Measurements from ENCODE around the gene GGCT.

The GGCT gene

GRCh38 chr7:30478349-30479201, 26.1 kb downstream of the GGCT start, which contains the start of gene NOD1:
Gene NOD1 (minus strand): TSS chr7:30478784. CDS start chr7:30456921, 21,863 bp downstream.
- DNase-seq (ENCODE audit: low spot score), result peak; percentile 57

GRCh38 chr7:30476459-30477145, 28.0 kb downstream of the GGCT start:
- no peak for DNase-seq (ENCODE audit: low spot score)

GRCh38 chr7:30475580-30475979, 29.0 kb downstream of the GGCT start:
- no peak for DNase-seq (ENCODE audit: low spot score)

- DNase-seq (ENCODE audit: low spot score), result no peak
Observed at GRCh38 chr7:30474893-30475292, 29.7 kb downstream of the GGCT start.

GRCh38 chr7:30474485-30474884, 30.1 kb downstream of the GGCT start:
- no peak for DNase-seq (ENCODE audit: low spot score)

- no peak for DNase-seq (ENCODE audit: low spot score)
Observed at GRCh38 chr7:30473903-30474302, 30.7 kb downstream of the GGCT start.

GRCh38 chr7:30472784-30473775, 31.5 kb downstream of the GGCT start:
- DNase-seq (ENCODE audit: low spot score), result no peak

GRCh38 chr7:30472081-30472783, 32.4 kb downstream of the GGCT start:
- no peak for DNase-seq (ENCODE audit: low spot score)

- no peak for DNase-seq (ENCODE audit: low spot score)
Observed at GRCh38 chr7:30471205-30471604, 33.4 kb downstream of the GGCT start.

- peak; percentile 28 for DNase-seq (ENCODE audit: low spot score)
Observed at GRCh38 chr7:30470771-30471170, 33.9 kb downstream of the GGCT start.

- peak; percentile 88 for DNase-seq (ENCODE audit: low spot score)
Observed at GRCh38 chr7:30470163-30470770, 34.4 kb downstream of the GGCT start.

GRCh38 chr7:30469303-30469702, 35.3 kb downstream of the GGCT start:
- peak; percentile 76 for DNase-seq (ENCODE audit: low spot score)

- no peak for DNase-seq (ENCODE audit: low spot score)
Observed at GRCh38 chr7:30468791-30469190, 35.8 kb downstream of the GGCT start.

GRCh38 chr7:30468041-30468440, 36.6 kb downstream of the GGCT start:
- no peak for DNase-seq (ENCODE audit: low spot score)

GRCh38 chr7:30467271-30467670, 37.4 kb downstream of the GGCT start:
- no peak for DNase-seq (ENCODE audit: low spot score)

GRCh38 chr7:30466266-30466665, 38.4 kb downstream of the GGCT start:
- DNase-seq (ENCODE audit: low spot score), result no peak

GRCh38 chr7:30465811-30466180, 38.8 kb downstream of the GGCT start:
- DNase-seq (ENCODE audit: low spot score), result peak; percentile 81

GRCh38 chr7:30465046-30465810, 39.4 kb downstream of the GGCT start:
- peak; percentile 47 for DNase-seq (ENCODE audit: low spot score)

- no peak for DNase-seq (ENCODE audit: low spot score)
Observed at GRCh38 chr7:30464231-30464671, 40.4 kb downstream of the GGCT start.

Data from cerebellar cortex (tissue), 1 donor.